ENCODE measurements around the gene INPP5A.
A peak's percentile ranks its signal among the peaks of the same experiment; 100 is the strongest.
"Not testable (repeated sequence)": the region's sequence is repeated elsewhere in the genome, so short reads cannot be mapped to it uniquely, and the experiment has no call there.

The INPP5A gene

GRCh38 chr10:132665946-132666704 lies 128.5 kb downstream of the INPP5A start:
- peak; percentile 36 for DNase-seq

- DNase-seq: no peak
These were observed 129.2 kb downstream of the INPP5A start for GRCh38 chr10:132666705-132667341.

- DNase-seq: no peak
These were observed 129.9 kb downstream of the INPP5A start for GRCh38 chr10:132667342-132668047.

- no peak for DNase-seq
These were observed 130.4 kb downstream of the INPP5A start for GRCh38 chr10:132668048-132668394.

GRCh38 chr10:132669208-132669861 lies 131.7 kb downstream of the INPP5A start:
- DNase-seq: no peak

GRCh38 chr10:132670546-132671227 lies 133.1 kb downstream of the INPP5A start:
- DNase-seq: no peak

GRCh38 chr10:132671228-132672154 lies 133.9 kb downstream of the INPP5A start:
- no peak for DNase-seq

- not testable (repeated sequence) for DNase-seq
These were observed 136.2 kb downstream of the INPP5A start for GRCh38 chr10:132673746-132674145.

- DNase-seq: no peak
These were observed 136.7 kb downstream of the INPP5A start for GRCh38 chr10:132674311-132674710.

GRCh38 chr10:132675031-132675740 lies 137.6 kb downstream of the INPP5A start:
- DNase-seq: no peak

- no peak for DNase-seq
These were observed 138.8 kb downstream of the INPP5A start for GRCh38 chr10:132676193-132676891.

GRCh38 chr10:132677096-132677472 lies 139.5 kb downstream of the INPP5A start:
- no peak for DNase-seq

- no peak for DNase-seq
These were observed 140.1 kb downstream of the INPP5A start for GRCh38 chr10:132677473-132678227.

GRCh38 chr10:132678436-132679216 lies 141.0 kb downstream of the INPP5A start:
- no peak for DNase-seq

GRCh38 chr10:132679217-132679595 lies 141.6 kb downstream of the INPP5A start:
- no peak for DNase-seq

GRCh38 chr10:132679640-132680039 lies 142.1 kb downstream of the INPP5A start:
- DNase-seq: no peak

GRCh38 chr10:132680741-132681140 lies 143.2 kb downstream of the INPP5A start:
- not testable (repeated sequence) for DNase-seq

GRCh38 chr10:132681858-132682755 lies 144.5 kb downstream of the INPP5A start:
- no peak for DNase-seq
